GDM1 (cell line): Measurements from ENCODE around the gene SORT1.
"Not testable (repeated sequence)": the region's sequence is repeated elsewhere in the genome, so short reads cannot be mapped to it uniquely, and the experiment has no call there.

Experiments used
- DNase-seq: peaks from one replicate; lab custom pipeline; 2025; lab: John Stamatoyannopoulos, UW

SORT1 gene

GRCh38 chr1:109338608-109339007 lies 59.1 kb downstream of the SORT1 start:
- no peak for DNase-seq

GRCh38 chr1:109338091-109338490 lies 59.6 kb downstream of the SORT1 start:
- DNase-seq = no peak

DNA sequence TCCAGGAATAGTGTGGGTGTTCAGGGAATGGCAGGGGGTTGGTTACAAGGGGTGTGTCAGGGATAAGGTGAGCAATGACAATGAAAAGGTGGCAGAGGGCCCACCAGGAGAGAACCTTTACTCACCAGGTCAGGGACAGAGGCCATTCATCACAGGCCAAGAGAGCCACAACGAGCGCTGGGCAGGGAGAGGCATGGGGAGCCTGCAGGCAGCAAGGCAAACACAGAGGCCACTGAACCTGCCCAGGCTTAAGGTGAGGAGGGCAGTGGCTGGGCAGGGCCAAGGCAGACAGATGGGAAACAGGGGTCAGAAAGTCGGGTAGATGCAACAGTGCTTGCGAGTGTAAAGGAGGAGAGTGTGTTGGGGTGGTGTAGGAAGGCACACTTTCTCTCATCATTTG lies 62.6 kb downstream of the SORT1 start:
- no peak for DNase-seq

- no peak for DNase-seq
Observed at GRCh38 chr1:109331113-109331512, 66.6 kb downstream of the SORT1 start.

- no peak for DNase-seq
Observed at GRCh38 chr1:109327285-109327684, 70.4 kb downstream of the SORT1 start.

DNA sequence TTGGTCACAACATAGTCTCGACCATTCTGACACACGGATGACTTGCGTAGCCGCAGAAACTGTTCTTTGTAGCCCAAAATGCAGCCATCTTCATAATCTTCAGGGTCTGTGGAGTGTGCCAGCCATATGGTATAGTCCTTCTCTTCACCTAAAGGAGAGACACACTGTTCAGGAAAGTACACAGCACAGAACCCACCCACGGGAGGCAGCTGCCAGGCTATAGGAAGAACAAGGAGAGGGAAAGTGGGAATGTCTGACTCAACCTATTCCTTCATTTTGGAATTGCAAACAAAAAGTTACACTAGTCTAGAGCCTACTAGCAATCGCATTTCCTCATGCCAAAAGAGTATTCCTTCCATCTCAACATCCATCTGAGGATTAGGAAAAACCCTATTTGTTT lies 74.7 kb downstream of the SORT1 start:
- no peak for DNase-seq

GRCh38 chr1:109319114-109319513 lies 78.6 kb downstream of the SORT1 start:
- DNase-seq = no peak

GRCh38 chr1:109316506-109316905 lies 81.2 kb downstream of the SORT1 start:
- no peak for DNase-seq

- no peak for DNase-seq
Observed at GRCh38 chr1:109315288-109315687, 82.4 kb downstream of the SORT1 start.

GRCh38 chr1:109314795-109315194 lies 82.9 kb downstream of the SORT1 start:
- no peak for DNase-seq

- DNase-seq = no peak
Observed at GRCh38 chr1:109312978-109313775, 84.5 kb downstream of the SORT1 start.

DNA sequence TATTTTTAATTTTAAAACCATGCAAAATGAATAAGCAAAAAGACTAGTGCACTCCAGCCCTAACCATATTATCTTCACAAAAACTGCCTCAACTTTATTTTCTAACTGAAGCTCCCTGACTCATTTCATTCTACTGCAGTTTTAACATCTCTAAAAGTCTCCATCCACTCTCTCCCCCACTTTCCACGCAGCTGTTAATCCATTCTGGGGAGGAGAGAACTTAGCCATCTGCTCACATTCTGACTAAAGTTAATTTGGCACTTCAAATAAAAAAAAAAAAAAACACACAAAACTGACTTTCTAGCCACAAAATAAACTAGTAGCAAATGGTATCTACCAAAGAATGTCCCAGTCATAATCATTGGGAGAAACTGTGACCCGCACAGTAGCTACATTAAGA lies 85.5 kb downstream of the SORT1 start:
- DNase-seq = no peak

- DNase-seq = no peak
Observed at GRCh38 chr1:109309347-109309746, 88.4 kb downstream of the SORT1 start.

- DNase-seq = no peak
Observed at GRCh38 chr1:109307274-109308021, 90.3 kb downstream of the SORT1 start.

- DNase-seq = no peak
Observed at GRCh38 chr1:109306832-109307273, 90.9 kb downstream of the SORT1 start, which contains the start of gene MYBPHL. TSS of gene MYBPHL (minus strand) at chr1:109307011. CDS start at chr1:109306991, 20 bp downstream.

- not testable (repeated sequence) for DNase-seq
Observed at GRCh38 chr1:109305991-109306390, 91.7 kb downstream of the SORT1 start.

DNA sequence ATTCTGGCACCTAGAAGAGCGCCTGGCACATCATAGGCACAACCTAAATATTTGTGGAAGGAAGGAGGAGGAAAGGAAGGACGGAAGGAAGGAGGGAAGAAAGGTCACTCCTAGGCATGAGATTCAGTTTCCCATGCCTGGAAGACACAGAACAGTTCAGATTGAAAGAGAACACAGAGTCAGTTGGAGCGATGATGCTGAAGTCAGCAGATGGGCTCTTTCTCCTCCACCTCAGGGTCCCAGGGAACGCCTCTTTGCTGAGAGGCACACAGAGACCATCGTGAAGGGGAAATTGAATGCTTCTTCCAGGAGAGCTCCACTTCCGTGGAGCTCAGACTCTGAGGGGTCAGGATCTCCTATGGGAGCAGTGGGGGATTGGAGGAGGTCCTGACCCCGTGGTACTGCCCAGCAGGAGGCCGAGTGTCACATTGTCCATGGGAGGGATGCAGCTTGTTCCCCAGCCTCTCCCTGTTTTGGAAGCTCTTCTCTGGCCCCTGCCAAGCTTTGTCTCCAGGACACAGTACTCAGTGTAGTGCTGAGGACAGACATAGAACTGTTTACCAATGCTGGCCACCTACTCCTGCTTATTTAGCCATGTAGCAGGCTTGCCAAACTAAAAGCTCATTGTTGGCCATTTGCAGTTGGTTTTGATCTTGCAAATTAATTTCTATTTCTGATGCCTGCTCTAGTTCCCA lies 93.3 kb downstream of the SORT1 start:
- DNase-seq = no peak

- DNase-seq = no peak
Observed at GRCh38 chr1:109301874-109302273, 95.8 kb downstream of the SORT1 start.

DNA sequence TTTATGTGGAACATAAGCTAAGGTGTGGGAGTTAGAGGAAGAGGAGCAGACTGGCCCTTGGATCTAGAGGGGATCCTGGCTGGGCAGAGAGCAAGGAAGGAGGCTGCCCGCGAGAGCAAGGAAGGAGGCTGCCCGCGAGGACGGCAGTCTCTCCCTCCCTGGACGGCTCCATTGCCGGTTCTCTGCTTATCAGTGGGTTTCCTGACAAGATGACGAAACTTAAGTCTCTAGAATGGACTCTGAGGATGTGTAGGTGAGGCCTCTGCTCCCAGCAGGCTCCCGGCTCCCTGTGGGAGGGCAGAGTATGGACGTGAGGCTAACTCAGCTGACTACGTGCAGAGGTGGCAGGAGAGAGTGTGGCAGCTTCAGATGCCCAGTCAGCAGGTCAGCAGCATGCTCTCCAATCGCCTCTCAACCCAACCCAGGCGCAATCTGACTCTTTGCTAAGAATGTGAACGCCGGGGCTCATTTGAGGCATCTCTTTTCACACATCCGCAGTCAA lies 97.0 kb downstream of the SORT1 start:
- no peak for DNase-seq

- DNase-seq = no peak
Observed at GRCh38 chr1:109299558-109300343, 98.0 kb downstream of the SORT1 start.
